GM13976 (cell line): ENCODE measurements around the gene AJUBA.
A peak's percentile ranks its signal among the peaks of the same experiment; 100 is the strongest.

Experiments
- DNase-seq: peaks from one replicate; pipeline ENCODE4 v3.0.0; 2012; ENCODE audit warnings: low spot score
- in situ Hi-C: fragments of 300-500 bp; cut with MboI; formaldehyde crosslinking; loops from one replicate; pipeline ENCODE4 v1.12.0; 2022; ENCODE audit warnings: low sequenced_read_pairs, mixed read lengths, inconsistent platforms; ENCODE audit not compliant: unreplicated experiment
- TF ChIP-seq, protein P1 (sequence below): IDR thresholded peaks from 2 replicates; pipeline ENCODE4 v1.5.1; 2012; ENCODE audit warnings: borderline replicate concordance, mild to moderate bottlenecking; ENCODE audit not compliant: insufficient read depth; ENCODE audit errors: extremely low read depth, missing control alignments, control extremely low read depth

The AJUBA gene

DNA sequence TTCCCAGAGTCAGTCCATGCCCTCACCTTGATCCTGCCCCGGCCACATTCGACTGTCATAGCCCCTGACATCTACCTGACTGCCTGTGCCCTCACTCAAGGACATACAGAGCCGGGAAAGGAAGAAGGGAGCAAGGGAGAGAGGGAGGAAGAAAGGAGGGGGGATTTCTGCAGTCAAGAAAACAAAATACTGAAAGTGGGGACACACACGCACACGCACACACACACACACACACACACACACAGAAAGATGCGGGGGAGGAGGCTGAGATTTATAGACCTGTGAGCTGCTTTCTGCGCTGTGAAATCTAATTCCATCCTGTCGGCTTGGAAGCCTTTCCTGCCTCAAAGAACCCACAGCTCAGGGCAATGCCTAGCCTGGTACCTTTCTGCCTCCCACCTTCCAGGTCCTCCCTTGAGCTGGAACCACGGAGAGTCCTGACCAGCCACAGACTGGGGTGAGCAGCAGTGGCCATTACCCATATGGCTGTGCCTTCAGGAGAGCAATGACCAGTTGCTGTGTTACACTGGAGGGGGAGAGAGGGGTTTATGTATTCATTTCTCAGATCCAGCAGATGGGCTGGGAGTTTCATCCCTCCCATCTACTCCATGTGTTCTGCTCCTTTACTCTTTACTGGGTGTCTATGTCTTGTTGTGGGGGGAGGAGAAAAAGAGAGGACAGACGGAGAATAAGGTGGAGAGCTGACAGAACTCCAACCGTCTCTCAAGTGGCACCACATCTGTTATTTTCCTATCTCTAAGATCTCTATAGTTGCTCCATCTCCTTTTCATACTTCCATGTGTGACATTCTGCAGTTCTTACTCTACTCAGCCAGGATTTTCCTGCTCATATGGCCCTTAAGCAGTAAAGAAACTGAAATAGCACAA lies 14.7 kb upstream of the AJUBA start:
- in situ Hi-C loops: no loop called here
- DNase-seq: no peak
- TF ChIP-seq, protein P1, sequence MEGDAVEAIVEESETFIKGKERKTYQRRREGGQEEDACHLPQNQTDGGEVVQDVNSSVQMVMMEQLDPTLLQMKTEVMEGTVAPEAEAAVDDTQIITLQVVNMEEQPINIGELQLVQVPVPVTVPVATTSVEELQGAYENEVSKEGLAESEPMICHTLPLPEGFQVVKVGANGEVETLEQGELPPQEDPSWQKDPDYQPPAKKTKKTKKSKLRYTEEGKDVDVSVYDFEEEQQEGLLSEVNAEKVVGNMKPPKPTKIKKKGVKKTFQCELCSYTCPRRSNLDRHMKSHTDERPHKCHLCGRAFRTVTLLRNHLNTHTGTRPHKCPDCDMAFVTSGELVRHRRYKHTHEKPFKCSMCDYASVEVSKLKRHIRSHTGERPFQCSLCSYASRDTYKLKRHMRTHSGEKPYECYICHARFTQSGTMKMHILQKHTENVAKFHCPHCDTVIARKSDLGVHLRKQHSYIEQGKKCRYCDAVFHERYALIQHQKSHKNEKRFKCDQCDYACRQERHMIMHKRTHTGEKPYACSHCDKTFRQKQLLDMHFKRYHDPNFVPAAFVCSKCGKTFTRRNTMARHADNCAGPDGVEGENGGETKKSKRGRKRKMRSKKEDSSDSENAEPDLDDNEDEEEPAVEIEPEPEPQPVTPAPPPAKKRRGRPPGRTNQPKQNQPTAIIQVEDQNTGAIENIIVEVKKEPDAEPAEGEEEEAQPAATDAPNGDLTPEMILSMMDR: no peak

DNA sequence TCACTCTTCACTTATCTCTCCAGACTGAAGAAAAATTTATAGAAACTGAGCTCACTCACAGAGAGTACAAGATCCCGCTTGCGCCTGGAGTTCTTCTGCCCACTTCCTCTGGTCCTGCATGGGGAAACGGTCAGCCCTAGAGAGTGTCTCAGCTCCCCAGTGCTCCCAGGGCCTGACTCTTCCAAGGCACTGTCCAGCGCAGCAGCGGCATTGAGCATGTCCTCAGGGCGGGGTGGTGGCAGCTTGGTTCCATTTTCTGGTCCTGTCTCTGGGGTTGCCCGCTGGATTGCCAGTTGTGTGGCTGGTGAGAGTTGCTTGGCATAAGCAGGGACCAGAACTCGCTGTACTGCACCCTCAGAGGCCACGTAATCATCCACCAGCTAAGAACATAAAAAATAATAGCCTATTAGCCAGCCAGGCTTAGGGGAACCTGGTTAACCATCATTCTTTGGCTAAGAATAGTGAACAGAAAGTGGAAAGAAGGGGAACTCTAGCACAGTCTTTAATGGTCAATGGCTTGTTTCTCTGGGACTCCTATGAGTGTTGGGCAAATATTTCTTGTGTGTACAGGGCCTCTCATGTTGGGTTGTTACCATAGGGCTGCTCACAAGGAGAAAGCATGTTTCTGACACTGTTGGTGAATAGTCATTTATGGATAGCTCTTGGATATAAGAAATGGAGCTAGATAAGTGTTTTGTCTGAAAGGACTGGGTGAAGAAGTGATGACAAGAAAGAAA lies 13.7 kb upstream of the AJUBA start:
- TF ChIP-seq, protein P1: no peak
- DNase-seq: no peak
- in situ Hi-C loops: no loop called here

DNA sequence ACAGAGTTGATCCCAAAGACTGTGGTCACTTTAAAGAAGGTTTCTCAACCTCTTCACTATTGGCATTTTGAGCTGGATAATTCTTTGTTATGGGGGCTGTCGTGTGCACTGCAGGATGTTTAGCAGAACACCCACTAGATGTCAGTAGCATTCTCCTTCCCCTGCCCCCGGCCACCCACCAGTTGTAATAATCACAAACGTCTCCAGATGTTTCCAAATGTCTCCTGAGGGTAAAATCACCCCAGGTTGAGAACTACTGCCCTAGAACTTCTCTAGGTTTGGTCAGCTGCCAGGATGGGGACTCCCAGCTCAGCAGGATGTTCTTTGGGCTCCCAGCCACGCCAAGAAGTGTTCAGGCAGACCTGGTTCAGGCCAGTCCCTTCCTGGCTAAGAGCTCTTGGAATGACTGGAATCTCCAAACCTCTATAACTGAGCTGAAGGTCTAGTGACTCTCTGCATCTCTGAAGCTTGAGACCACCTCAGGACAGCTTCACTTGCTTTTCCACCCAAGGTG lies 12.5 kb upstream of the AJUBA start:
- peak; percentile 57 for DNase-seq

DNA sequence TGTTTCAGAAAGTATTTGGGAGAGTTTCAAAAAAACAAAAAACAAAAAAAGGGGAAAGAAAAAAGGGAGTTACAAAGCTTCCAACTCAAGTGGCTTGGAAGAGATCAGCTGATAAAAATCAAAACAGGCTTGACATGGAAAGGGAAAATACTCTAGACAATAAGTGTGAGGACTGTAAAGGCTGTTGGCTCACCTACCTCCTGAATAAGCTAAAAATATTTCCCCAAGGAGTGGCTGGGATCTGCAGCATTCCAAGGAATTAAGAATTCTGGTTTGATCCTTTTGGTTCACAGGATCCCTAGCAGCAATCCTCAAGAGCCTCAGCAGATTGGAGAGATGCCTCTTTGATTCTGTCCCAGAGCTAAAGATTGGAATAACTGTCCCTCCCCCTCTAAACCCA lies 11.2 kb upstream of the AJUBA start:
- in situ Hi-C loops: no loop called here
- no peak for DNase-seq
- TF ChIP-seq, protein P1: no peak

More for the DNA sequence above, 12.5 kb upstream of the AJUBA start:
- in situ Hi-C loops: no loop called here
- TF ChIP-seq, protein P1: peak; percentile 65

DNA sequence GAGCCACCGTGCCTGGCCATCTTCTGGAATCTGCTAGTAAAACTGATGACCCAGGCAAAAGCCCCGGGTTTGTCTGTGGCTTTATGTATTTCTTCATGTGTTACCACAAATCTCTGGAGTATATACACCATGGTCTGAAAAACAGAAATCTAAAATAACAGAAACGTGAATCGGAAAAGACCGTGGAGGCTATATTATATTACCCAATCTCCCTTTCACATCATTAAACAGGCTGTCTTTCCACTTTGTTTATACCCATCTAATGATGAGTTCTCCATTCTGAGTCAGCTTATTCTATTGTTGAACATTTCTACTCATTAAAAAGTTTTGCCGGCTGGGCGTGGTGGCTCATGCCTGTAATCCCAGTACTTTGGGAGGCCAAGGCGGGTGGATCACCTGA lies 9.5 kb upstream of the AJUBA start:
- no peak for DNase-seq
- TF ChIP-seq, protein P1: no peak
- in situ Hi-C loops: no loop called here

DNA sequence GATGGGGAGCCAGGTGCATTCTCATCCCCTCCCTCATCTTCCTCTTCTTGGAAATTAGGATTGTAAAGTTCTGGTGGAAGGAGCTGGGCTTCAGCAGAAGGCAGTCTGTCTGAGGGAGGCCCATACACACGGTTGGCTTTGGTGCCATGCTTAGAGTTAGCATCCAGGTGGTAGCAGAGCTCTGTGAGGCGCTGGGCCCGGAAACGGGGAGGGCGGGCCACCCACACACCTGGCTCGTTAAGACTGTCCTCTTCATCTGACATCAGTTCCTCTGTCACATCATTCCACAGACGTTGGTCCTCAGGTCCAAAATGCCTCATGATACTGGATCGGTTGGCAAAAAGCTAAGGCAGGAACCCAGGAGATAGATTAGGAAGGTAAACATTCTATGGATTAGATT lies 4.9 kb upstream of the AJUBA start:
- TF ChIP-seq, protein P1: no peak
- in situ Hi-C loops: loop anchor here (5.0 kb wide), 1 partner anchor 65 kb away; no protein-coding TSS in a partner anchor
- no peak for DNase-seq
